Left ventricle myocardium inferior (tissue), 1 donor: ENCODE data around the gene NSUN3. TPM values are rescaled to one million over a fixed set of nuclear protein-coding genes. Genes with fewer than 3 reads are reported as not detected.

Experiments
- DNase-seq: peaks from one replicate; pipeline ENCODE4 v3.0.0-alpha.2; 2020
- H3K27ac ChIP-seq: fragments of 200-600 bp; replicated peaks from 2 replicates; pipeline ENCODE4 v1.8.0; 2021
- H3K27me3 ChIP-seq: fragments of 200-600 bp; 2 replicates; pipeline ENCODE4 v1.8.0; 2021; ENCODE audit warnings: low read depth
- H3K36me3 ChIP-seq: fragments of 200-600 bp; 2 replicates; pipeline ENCODE4 v1.8.0; 2021
- H3K4me1 ChIP-seq: fragments of 200-600 bp; 2 replicates; pipeline ENCODE4 v1.8.0; 2021
- H3K4me3 ChIP-seq: fragments of 200-600 bp; 2 replicates; pipeline ENCODE4 v1.8.0; 2021; ENCODE audit warnings: mild to moderate bottlenecking, moderate library complexity
- H3K9me3 ChIP-seq: fragments of 200-600 bp; replicated peaks from 2 replicates; pipeline ENCODE4 v1.8.0; 2021
- intact Hi-C: fragments of 100-400 bp; cut with micrococcal nuclease; formaldehyde crosslinking; loops from one replicate; pipeline ENCODE4 v1.11.0; 2022
- total RNA-seq: library from RNA; stranded (reverse); fragmentation: NEBNext Ultra II Directional; extraction: Animal tissue kit (Norgen Biotek cat#: 25700); gene quantifications from one replicate; pipeline ENCODE4 v1.2.1, GENCODE V29; 2021
- TF ChIP-seq, protein P1 (sequence below): fragments of 200-600 bp; IDR thresholded peaks from 2 replicates; pipeline ENCODE4 v1.8.0; 2021; ENCODE audit warnings: antibody characterized with exemption, mild to moderate bottlenecking, borderline replicate concordance
- donor health status: DM: no; HTN: yes; CAD: no; lungs with severe emphysema.

Gene NSUN3
- total RNA-seq, 1 donor from 2014 or later, result 5.9 TPM

DNA sequence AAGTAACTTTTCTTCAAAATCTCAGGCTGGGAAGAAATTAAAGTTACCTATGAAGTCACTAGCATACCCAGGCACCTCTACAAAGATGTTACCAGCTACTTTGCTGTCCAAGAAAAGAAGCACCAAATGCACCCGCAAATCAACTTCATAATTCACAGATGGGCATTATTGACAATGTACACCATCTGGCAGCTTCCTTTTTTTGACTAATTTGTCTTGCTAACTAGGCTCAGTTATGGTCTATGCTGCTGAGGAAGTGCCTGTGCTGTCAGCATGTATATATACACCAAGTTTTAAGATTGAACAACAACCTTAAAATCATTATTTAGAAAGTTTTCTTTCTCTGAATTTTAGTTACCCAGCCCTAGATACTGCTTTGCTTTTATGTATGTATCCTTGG is 93.8 kb downstream of the NSUN3 start:
- H3K9me3 ChIP-seq, result no peaks in the 10 kb centered on the region
- H3K4me3 ChIP-seq, result no peak overlapping the region
- TF ChIP-seq, protein P1, sequence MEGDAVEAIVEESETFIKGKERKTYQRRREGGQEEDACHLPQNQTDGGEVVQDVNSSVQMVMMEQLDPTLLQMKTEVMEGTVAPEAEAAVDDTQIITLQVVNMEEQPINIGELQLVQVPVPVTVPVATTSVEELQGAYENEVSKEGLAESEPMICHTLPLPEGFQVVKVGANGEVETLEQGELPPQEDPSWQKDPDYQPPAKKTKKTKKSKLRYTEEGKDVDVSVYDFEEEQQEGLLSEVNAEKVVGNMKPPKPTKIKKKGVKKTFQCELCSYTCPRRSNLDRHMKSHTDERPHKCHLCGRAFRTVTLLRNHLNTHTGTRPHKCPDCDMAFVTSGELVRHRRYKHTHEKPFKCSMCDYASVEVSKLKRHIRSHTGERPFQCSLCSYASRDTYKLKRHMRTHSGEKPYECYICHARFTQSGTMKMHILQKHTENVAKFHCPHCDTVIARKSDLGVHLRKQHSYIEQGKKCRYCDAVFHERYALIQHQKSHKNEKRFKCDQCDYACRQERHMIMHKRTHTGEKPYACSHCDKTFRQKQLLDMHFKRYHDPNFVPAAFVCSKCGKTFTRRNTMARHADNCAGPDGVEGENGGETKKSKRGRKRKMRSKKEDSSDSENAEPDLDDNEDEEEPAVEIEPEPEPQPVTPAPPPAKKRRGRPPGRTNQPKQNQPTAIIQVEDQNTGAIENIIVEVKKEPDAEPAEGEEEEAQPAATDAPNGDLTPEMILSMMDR, result no peak
- intact Hi-C loops, result no loop called here
- H3K4me1 ChIP-seq, result no peaks in the 10 kb centered on the region
- H3K27me3 ChIP-seq, result peaks cover 5% of the 10 kb centered on the region
- H3K27ac ChIP-seq, result no peak overlapping the region
- no peaks in the 10 kb centered on the region for H3K36me3 ChIP-seq
- DNase-seq, result no peak

DNA sequence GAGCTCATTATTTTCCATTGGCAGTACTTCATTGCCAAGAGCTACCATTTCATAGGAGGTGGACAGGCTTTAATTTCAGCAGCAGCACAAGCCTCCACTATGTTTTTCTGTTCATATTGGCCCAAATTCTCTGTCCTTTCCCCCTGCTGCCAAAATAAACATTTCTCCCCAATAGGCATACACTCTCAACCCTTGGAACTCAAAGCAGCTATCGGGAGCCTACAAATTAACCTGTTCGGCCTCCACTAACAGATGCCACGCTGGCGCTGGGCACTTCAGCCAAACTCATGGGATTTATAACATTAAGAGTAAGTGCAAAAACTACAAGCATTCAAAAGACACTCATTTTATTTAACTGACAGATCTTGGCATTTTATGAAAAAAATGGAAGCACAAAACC is 95.7 kb downstream of the NSUN3 start:
- no peak overlapping the region for H3K4me3 ChIP-seq
- H3K9me3 ChIP-seq, result no peaks in the 10 kb centered on the region
- H3K27ac ChIP-seq, result no peak overlapping the region
- intact Hi-C loops, result no loop called here
- no peaks in the 10 kb centered on the region for H3K27me3 ChIP-seq
- no peaks in the 10 kb centered on the region for H3K36me3 ChIP-seq
- TF ChIP-seq, protein P1, result no peak
- DNase-seq, result no peak
- H3K4me1 ChIP-seq, result no peaks in the 10 kb centered on the region

DNA sequence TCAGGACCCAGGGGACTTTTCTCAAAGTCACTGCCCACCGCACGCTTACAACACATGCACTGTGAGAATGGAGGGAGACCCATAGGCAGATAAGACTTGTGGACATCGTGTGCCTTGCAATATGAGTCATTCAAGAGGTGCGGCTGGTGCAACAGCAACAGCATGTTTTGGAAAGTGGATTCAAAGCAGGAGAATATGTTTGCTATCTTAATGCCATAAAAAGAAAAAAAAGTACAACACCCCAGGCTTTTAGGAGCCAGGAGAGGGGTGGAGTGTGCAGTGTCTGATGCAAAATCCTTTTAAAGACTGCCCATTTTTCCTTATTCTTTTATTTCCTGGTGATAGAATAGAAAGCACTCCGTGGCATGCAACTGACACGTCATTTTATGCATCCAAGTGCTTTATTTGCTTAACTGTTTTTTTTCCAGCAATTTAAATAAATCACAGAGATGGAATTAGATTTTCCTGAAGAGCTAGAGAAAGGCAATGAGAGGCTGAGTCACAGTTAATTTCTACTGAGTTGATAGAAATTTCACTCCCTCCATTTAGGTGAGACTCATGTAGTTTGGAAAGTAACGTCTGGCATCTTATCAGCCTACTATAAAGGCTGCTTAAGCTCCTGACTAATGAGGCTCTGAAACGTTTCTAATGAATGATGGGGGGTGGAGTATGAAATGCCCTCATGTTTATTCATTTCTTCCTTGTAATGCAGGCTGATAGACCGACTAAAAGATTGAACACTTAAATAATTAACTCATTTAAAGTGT is 96.4 kb downstream of the NSUN3 start:
- Histone ChIP-seq H3K27me3 (no peaks in the 10 kb centered on the region), H3K27ac (no peak overlapping the region), H3K36me3 (no peaks in the 10 kb centered on the region), H3K9me3 (no peaks in the 10 kb centered on the region), H3K4me1 (no peaks in the 10 kb centered on the region), H3K4me3 (no peak overlapping the region)
- intact Hi-C loops, result no loop called here
- TF ChIP-seq, protein P1, result no peak
- DNase-seq, result no peak

- Histone ChIP-seq H3K36me3 (no peaks in the 10 kb centered on the region), H3K4me1 (no peaks in the 10 kb centered on the region), H3K27me3 (no peaks in the 10 kb centered on the region), H3K27ac (no peak overlapping the region), H3K9me3 (no peaks in the 10 kb centered on the region), H3K4me3 (no peak overlapping the region)
- intact Hi-C loops, result no loop called here
- no peak for DNase-seq
- TF ChIP-seq, protein P1, result no peak
These were observed 99.8 kb downstream of the NSUN3 start for GRCh38 chr3:94162700-94163099.

- H3K27me3 ChIP-seq, result peaks cover 7% of the 10 kb centered on the region
- no peaks in the 10 kb centered on the region for H3K9me3 ChIP-seq
- TF ChIP-seq, protein P1, result no peak
- H3K4me1 ChIP-seq, result no peaks in the 10 kb centered on the region
- intact Hi-C loops, result no loop called here
- no peak overlapping the region for H3K4me3 ChIP-seq
- H3K27ac ChIP-seq, result no peak overlapping the region
- no peak for DNase-seq
- H3K36me3 ChIP-seq, result no peaks in the 10 kb centered on the region
These were observed 104.5 kb downstream of the NSUN3 start for GRCh38 chr3:94167346-94167745.
